GM12865 (cell line): ENCODE measurements around the gene KRTAP12-1.

ENCODE experiments used
- DNase-seq: peaks from one replicate; pipeline ENCODE4 v3.0.0; 2010; ENCODE audit warnings: low read depth
- H3K4me3 ChIP-seq: 2 replicates; pipeline ENCODE4 v1.5.1; 2011; ENCODE audit warnings: mild to moderate bottlenecking, low read depth, low read length, control low read depth
- TF ChIP-seq, protein P1 (sequence below): IDR thresholded peaks from 2 replicates; pipeline ENCODE4 v1.5.1; 2011; ENCODE audit warnings: low read length, control low read depth, low read depth, inconsistent platforms; ENCODE audit not compliant: insufficient read depth; ENCODE audit errors: missing control alignments

KRTAP12-1 gene

DNA sequence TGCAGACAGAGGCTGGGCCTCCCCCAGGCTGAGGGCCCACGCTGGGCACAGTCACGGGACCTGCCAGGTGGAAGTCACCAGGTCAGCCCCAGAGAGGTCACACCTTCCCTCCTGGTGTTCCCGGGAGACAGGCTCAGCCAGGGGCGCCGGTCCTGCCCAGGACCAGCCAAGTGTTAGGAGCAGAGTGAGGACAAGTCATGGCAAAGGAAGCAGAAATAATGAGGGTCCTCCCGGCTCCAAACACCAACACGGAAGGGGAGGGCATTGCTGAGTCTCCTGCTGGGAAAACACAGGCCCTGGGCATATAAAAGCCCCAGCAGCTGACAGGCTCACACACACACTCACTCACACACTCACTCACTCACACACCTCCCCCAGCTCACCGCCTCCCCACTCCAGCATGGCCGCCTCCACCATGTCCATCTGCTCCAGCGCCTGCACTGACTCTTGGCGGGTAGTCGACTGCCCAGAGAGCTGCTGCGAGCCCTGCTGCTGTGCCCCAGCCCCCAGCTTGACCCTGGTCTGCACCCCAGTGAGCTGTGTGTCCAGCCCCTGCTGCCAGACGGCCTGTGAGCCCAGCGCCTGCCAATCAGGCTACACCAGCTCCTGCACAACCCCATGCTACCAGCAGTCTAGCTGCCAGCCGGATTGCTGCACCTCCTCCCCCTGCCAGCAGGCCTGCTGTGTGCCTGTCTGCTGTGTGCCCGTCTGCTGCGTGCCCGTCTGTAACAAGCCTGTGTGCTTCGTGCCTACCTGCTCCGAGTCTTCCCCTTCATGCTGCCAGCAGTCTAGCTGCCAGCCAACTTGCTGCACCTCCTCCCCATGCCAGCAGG lies 44.7 kb downstream of the KRTAP12-1 start, which contains the start of gene KRTAP10-10:
Gene KRTAP10-10, plus strand, starts transcription at position 339 of the 833 bp plus-strand sequence. Its CDS starts 62 bp downstream, at position 401.
- TF ChIP-seq, protein P1, sequence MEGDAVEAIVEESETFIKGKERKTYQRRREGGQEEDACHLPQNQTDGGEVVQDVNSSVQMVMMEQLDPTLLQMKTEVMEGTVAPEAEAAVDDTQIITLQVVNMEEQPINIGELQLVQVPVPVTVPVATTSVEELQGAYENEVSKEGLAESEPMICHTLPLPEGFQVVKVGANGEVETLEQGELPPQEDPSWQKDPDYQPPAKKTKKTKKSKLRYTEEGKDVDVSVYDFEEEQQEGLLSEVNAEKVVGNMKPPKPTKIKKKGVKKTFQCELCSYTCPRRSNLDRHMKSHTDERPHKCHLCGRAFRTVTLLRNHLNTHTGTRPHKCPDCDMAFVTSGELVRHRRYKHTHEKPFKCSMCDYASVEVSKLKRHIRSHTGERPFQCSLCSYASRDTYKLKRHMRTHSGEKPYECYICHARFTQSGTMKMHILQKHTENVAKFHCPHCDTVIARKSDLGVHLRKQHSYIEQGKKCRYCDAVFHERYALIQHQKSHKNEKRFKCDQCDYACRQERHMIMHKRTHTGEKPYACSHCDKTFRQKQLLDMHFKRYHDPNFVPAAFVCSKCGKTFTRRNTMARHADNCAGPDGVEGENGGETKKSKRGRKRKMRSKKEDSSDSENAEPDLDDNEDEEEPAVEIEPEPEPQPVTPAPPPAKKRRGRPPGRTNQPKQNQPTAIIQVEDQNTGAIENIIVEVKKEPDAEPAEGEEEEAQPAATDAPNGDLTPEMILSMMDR, result no peak
- H3K4me3 ChIP-seq, result no peak within 1 kb of the TSS
- no peak for DNase-seq

DNA sequence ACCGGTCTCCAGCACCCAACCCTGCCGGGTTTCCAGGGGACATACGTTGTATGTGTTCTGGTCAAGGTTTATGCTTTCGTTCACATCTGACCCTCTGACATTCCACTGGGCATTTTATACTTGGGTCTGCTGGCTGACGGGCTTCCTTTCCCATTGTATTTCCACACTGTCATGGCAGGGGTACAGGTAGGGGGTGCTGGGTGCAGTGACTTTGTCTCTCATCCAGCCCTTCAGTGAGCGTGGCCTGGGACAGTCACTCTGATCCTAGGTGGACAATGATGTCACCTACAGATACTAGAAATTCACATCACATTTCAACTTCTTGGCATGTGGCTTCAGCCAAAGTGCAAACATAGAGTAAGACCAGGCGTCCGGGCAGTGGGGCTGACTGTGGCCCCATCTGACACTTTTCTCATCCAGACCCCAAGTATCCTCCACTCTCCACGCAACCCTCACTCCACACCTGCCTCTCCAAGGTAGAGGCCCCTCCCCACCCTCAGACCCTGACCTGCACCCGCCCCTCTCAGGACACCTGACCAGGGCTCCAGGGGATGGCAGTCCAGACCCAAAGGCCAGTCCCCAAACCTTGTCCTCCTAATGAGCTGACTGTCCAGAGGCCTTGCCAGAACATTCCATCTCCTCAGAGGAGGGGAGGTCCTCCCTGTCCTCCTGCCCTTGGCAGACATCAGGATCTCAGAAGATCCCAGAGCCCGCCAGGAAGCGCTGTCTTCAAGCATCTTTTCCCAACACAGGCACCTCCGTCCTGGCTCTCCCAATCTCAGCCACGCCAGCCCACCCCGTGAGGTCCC lies 45.5 kb downstream of the KRTAP12-1 start:
- DNase-seq, result no peak
- no peak overlapping the region for H3K4me3 ChIP-seq
- TF ChIP-seq, protein P1, result no peak

DNA sequence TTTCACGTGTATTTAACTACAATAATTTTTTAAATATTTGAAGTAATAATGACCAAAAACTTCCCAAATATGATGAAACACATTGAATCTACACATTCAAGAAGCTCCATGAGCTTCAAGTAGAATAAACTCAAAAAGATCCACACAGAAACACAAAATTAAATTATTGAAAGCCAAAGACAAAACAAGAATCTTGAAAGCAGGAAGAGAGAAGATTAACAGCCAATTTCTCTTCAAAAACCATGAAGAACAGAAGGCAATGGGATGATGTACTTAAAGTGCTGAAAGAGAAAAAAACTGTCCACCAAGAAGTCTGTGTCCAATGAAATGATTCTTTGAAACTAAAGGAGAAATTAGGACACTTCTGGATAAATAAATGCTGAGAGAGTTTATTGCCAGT lies 49.9 kb downstream of the KRTAP12-1 start:
- no peak overlapping the region for H3K4me3 ChIP-seq
- DNase-seq, result no peak

More for the DNA sequence above, 49.9 kb downstream of the KRTAP12-1 start:
- TF ChIP-seq, protein P1, result no peak
